ENCODE measurements around the gene FGD6.

FGD6 gene

GRCh38 chr12:95073698-95074520 lies 143.4 kb downstream of the FGD6 start:
- Histone ChIP-seq H3K9ac (ENCODE audit: low read length) (no peak overlapping the region), H3K27me3 (ENCODE audit: control insufficient read depth in 1 of 2, insufficient read depth in 2 of 2, low read length in 2 of 2) (no peaks in the 10 kb centered on the region), H3K27ac (ENCODE audit: low read depth, low read length) (peak overlapping the region; percentile 88), H3K9me3 (ENCODE audit: low read length) (no peaks in the 10 kb centered on the region), H3K4me3 (ENCODE audit: low read depth in 1 of 2, low read length in 2 of 2) (peak overlapping the region; percentile 96 to 98), H3K36me3 (ENCODE audit: insufficient read depth, low read length) (no peaks in the 10 kb centered on the region), H3K4me1 (ENCODE audit: insufficient read depth, low read length) (peaks cover 6% of the 10 kb centered on the region)

DNA sequence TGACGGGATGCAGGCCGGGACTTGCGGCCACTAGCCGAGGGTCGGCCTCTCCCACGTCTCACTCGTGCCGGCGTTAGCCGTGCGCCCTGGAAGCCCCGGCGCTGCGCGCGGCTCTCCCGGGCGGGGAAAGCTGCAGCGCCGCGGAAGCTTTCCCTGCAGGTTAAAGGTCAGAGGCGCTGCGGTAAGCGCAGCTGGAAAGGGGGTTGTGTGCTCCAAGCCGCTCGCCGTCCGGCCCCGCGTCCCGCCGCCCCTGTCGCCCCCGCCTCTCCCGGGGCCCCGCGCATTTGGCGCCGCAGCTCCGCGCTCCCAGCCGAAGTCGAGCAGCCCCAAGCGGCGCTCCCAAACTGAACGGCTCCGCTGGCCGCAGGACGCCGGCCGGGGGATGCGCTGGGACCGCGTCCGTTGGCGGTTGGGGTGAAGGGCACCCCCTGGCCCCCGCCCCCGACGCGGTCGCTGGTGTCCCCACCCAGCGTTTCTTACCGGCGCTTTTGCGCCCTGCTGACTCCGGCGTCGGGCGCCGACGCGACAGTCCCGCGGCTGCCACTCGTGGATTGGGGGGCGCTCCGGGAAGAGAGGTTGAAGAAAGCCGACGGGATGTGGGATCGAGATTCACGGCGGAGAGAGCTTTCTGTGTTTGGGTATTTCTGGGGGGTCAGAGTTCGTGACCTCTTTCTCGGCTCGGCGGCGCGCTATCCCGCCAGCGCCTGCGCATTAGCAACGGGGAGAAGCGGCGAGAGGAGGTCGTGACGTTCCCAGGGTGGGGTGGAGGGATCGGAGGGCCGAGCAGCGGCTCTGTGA lies 144.2 kb downstream of the FGD6 start, which contains the start of gene NR2C1:
Gene NR2C1 (minus strand): TSS at position 719 of the 798 bp plus-strand sequence. CDS start 6,234 bp downstream, outside the sequence.
- no peaks in the 10 kb centered on the region for H3K27me3 ChIP-seq (ENCODE audit: control insufficient read depth in 1 of 2, insufficient read depth in 2 of 2, low read length in 2 of 2)
- H3K36me3 ChIP-seq (ENCODE audit: insufficient read depth, low read length): no peaks in the 10 kb centered on the region
- peaks cover 6% of the 10 kb centered on the region for H3K4me1 ChIP-seq (ENCODE audit: insufficient read depth, low read length)
- H3K9ac ChIP-seq (ENCODE audit: low read length): peak within 1 kb of the TSS; percentile 70
- peak within 1 kb of the TSS; percentile 88 for H3K27ac ChIP-seq (ENCODE audit: low read depth, low read length)
- H3K9me3 ChIP-seq (ENCODE audit: low read length): no peaks in the 10 kb centered on the region
- peak within 1 kb of the TSS; percentile 96 to 98 for H3K4me3 ChIP-seq (ENCODE audit: low read depth in 1 of 2, low read length in 2 of 2)

- no peak overlapping the region for H3K9ac ChIP-seq (ENCODE audit: low read length)
- H3K4me1 ChIP-seq (ENCODE audit: insufficient read depth, low read length): peaks cover 6% of the 10 kb centered on the region
- no peaks in the 10 kb centered on the region for H3K9me3 ChIP-seq (ENCODE audit: low read length)
- no peak overlapping the region for H3K4me3 ChIP-seq (ENCODE audit: low read depth in 1 of 2, low read length in 2 of 2)
- H3K27me3 ChIP-seq (ENCODE audit: control insufficient read depth in 1 of 2, insufficient read depth in 2 of 2, low read length in 2 of 2): no peaks in the 10 kb centered on the region
- no peak overlapping the region for H3K27ac ChIP-seq (ENCODE audit: low read depth, low read length)
- peaks cover 5% of the 10 kb centered on the region for H3K36me3 ChIP-seq (ENCODE audit: insufficient read depth, low read length)
Observed at GRCh38 chr12:95070378-95070777, 146.9 kb downstream of the FGD6 start.

- Histone ChIP-seq H3K27ac (ENCODE audit: low read depth, low read length) (no peak overlapping the region), H3K9ac (ENCODE audit: low read length) (no peak overlapping the region), H3K27me3 (ENCODE audit: control insufficient read depth in 1 of 2, insufficient read depth in 2 of 2, low read length in 2 of 2) (no peaks in the 10 kb centered on the region), H3K4me3 (ENCODE audit: low read depth in 1 of 2, low read length in 2 of 2) (no peak overlapping the region), H3K4me1 (ENCODE audit: insufficient read depth, low read length) (peaks cover 6% of the 10 kb centered on the region), H3K36me3 (ENCODE audit: insufficient read depth, low read length) (peaks cover 25% of the 10 kb centered on the region), H3K9me3 (ENCODE audit: low read length) (no peaks in the 10 kb centered on the region)
Observed at GRCh38 chr12:95066091-95066855, 151.0 kb downstream of the FGD6 start.

DNA sequence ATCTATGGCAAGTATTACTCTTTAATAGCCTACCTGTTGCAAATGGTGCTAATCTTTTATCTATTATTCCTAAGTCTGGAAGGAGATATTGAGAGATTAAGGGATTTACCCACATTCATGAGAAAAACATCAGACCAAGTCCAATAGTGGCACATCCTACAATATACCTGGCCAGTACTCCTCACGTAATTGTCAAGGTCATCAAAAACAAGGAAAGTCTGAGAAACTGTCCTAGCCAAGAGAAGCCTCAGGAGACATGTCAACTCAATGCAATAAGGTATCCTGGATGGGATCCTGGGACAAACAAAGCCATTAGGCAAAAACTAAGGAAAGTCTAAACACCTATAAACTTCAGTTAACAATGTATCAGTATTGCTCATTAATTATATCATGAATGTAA lies 156.3 kb downstream of the FGD6 start:
- no peak overlapping the region for H3K27ac ChIP-seq (ENCODE audit: low read depth, low read length)
- H3K36me3 ChIP-seq (ENCODE audit: insufficient read depth, low read length): peaks cover 54% of the 10 kb centered on the region
- no peak overlapping the region for H3K9ac ChIP-seq (ENCODE audit: low read length)
- H3K4me3 ChIP-seq (ENCODE audit: low read depth in 1 of 2, low read length in 2 of 2): no peak overlapping the region
- H3K9me3 ChIP-seq (ENCODE audit: low read length): no peaks in the 10 kb centered on the region
- no peaks in the 10 kb centered on the region for H3K4me1 ChIP-seq (ENCODE audit: insufficient read depth, low read length)
- H3K27me3 ChIP-seq (ENCODE audit: control insufficient read depth in 1 of 2, insufficient read depth in 2 of 2, low read length in 2 of 2): no peaks in the 10 kb centered on the region

DNA sequence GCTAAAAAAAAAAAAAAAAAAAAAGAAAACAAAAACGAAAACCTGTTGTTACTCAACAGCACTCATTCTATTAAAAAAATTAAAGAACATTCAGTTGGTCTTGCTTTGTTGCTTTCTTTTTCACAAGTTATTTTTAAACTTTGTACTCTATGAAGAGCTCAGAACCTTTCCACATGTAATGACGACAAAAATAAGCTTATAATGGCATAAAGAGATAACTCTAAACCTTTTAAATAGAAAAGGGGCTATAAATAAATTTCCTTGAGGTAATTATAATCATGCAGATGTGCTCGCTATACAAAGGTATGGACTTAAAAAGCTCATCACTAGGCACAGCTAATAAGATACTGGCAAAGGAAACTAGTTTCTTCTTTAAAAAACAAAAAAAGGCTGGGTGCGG lies 157.3 kb downstream of the FGD6 start:
- H3K9ac ChIP-seq (ENCODE audit: low read length): no peak overlapping the region
- H3K4me3 ChIP-seq (ENCODE audit: low read depth in 1 of 2, low read length in 2 of 2): no peak overlapping the region
- no peaks in the 10 kb centered on the region for H3K27me3 ChIP-seq (ENCODE audit: control insufficient read depth in 1 of 2, insufficient read depth in 2 of 2, low read length in 2 of 2)
- H3K27ac ChIP-seq (ENCODE audit: low read depth, low read length): no peak overlapping the region
- no peaks in the 10 kb centered on the region for H3K9me3 ChIP-seq (ENCODE audit: low read length)
- H3K4me1 ChIP-seq (ENCODE audit: insufficient read depth, low read length): no peaks in the 10 kb centered on the region
- peaks cover 56% of the 10 kb centered on the region for H3K36me3 ChIP-seq (ENCODE audit: insufficient read depth, low read length)

GRCh38 chr12:95057424-95057823 lies 159.8 kb downstream of the FGD6 start:
- Histone ChIP-seq H3K4me1 (ENCODE audit: insufficient read depth, low read length) (no peaks in the 10 kb centered on the region), H3K4me3 (ENCODE audit: low read depth in 1 of 2, low read length in 2 of 2) (no peak overlapping the region)

DNA sequence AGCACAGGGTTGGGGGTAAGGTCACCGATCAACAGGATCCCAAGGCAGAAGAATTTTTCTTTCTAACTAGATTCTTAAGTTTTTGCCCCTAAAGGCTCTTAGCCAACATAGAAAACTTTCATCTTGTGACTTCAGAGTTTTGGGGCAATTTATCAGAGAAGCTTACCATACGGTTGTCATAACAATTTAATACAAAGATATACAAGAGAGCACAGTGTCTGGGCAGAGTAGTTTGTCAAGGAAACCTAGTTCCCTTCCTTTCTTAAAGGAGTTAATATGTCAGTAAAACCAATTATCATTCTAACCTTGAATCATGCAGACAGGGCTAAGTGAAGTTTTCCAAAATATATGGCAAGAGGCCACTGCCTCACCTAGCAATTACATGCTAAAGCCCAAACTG lies 162.2 kb downstream of the FGD6 start:
- no peaks in the 10 kb centered on the region for H3K4me1 ChIP-seq (ENCODE audit: insufficient read depth, low read length)
- H3K27me3 ChIP-seq (ENCODE audit: control insufficient read depth in 1 of 2, insufficient read depth in 2 of 2, low read length in 2 of 2): no peaks in the 10 kb centered on the region
- peaks cover 33% of the 10 kb centered on the region for H3K36me3 ChIP-seq (ENCODE audit: insufficient read depth, low read length)
- H3K27ac ChIP-seq (ENCODE audit: low read depth, low read length): no peak overlapping the region
- no peaks in the 10 kb centered on the region for H3K9me3 ChIP-seq (ENCODE audit: low read length)
- no peak overlapping the region for H3K4me3 ChIP-seq (ENCODE audit: low read depth in 1 of 2, low read length in 2 of 2)
- no peak overlapping the region for H3K9ac ChIP-seq (ENCODE audit: low read length)

More at GRCh38 chr12:95057424-95057823, 159.8 kb downstream of the FGD6 start:
- no peak overlapping the region for H3K27ac ChIP-seq (ENCODE audit: low read depth, low read length)
- no peaks in the 10 kb centered on the region for H3K27me3 ChIP-seq (ENCODE audit: control insufficient read depth in 1 of 2, insufficient read depth in 2 of 2, low read length in 2 of 2)
- peaks cover 50% of the 10 kb centered on the region for H3K36me3 ChIP-seq (ENCODE audit: insufficient read depth, low read length)
- H3K9ac ChIP-seq (ENCODE audit: low read length): no peak overlapping the region
- H3K9me3 ChIP-seq (ENCODE audit: low read length): no peaks in the 10 kb centered on the region

DNA sequence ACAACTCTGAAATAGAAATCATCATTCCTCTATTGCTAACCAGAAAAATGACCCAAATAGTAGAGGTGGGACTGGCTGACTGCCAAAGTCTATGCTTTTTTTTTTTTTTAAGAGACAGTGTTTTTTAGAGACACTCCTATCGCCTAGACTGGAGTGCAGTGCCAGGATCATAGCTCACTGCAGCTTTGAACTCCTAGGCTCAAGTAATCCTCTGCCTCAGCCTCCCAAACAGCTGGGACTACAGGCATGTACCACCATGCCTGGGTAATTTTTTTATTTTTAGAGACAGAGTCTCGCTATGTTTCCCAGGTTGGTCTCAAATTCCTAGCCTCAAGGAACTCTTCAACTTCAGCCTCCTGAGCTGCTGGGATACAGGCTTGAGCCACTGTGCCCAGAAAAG lies 163.1 kb downstream of the FGD6 start:
- Histone ChIP-seq H3K4me3 (ENCODE audit: low read depth in 1 of 2, low read length in 2 of 2) (no peak overlapping the region), H3K9me3 (ENCODE audit: low read length) (no peaks in the 10 kb centered on the region), H3K27ac (ENCODE audit: low read depth, low read length) (no peak overlapping the region), H3K4me1 (ENCODE audit: insufficient read depth, low read length) (no peaks in the 10 kb centered on the region), H3K36me3 (ENCODE audit: insufficient read depth, low read length) (peaks cover 30% of the 10 kb centered on the region), H3K27me3 (ENCODE audit: control insufficient read depth in 1 of 2, insufficient read depth in 2 of 2, low read length in 2 of 2) (no peaks in the 10 kb centered on the region), H3K9ac (ENCODE audit: low read length) (no peak overlapping the region)

DNA sequence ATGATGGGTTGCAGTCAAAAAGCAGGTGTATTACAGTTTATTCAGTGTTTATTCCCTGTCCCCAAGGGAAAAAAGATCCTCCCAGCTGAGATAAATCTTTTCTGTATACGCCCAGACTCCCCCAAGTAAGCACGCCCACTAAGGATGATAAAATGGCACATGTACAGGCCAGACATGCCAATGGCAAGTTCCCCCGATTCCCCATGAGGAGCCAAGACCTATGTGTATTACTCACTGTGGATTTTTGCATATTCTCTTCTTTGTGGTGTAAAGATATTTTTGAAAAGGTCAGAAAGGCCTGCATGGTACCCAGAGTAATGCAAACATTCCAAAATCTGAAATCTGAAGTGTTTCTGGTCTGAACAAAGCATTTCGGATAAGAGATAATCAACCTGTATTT lies 166.0 kb downstream of the FGD6 start:
- peaks cover 19% of the 10 kb centered on the region for H3K36me3 ChIP-seq (ENCODE audit: insufficient read depth, low read length)
- no peaks in the 10 kb centered on the region for H3K27me3 ChIP-seq (ENCODE audit: control insufficient read depth in 1 of 2, insufficient read depth in 2 of 2, low read length in 2 of 2)
- H3K4me3 ChIP-seq (ENCODE audit: low read depth in 1 of 2, low read length in 2 of 2): no peak overlapping the region
- H3K9me3 ChIP-seq (ENCODE audit: low read length): no peaks in the 10 kb centered on the region
- no peak overlapping the region for H3K9ac ChIP-seq (ENCODE audit: low read length)
- H3K4me1 ChIP-seq (ENCODE audit: insufficient read depth, low read length): no peaks in the 10 kb centered on the region
- no peak overlapping the region for H3K27ac ChIP-seq (ENCODE audit: low read depth, low read length)

DNA sequence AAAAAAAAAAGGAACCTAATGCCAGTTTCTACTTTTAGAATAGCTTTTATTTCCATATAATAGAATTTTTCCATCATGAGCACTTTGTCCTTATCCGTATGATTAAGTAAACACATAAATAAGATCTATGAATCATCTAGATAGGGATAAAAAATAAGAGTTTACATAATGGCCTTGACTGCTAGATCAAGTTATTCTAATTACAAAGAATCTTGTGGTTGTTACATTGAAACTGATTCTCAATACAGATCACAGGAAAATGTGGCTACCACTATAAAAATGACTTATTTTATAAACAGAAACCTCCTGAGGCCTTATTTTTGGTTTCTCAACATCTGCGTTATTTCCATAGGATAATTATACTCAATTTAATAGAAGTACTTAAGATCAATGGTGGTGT lies 179.4 kb downstream of the FGD6 start:
- Histone ChIP-seq H3K4me3 (ENCODE audit: low read depth in 1 of 2, low read length in 2 of 2) (no peak overlapping the region), H3K9me3 (ENCODE audit: low read length) (no peaks in the 10 kb centered on the region), H3K4me1 (ENCODE audit: insufficient read depth, low read length) (no peaks in the 10 kb centered on the region), H3K27me3 (ENCODE audit: control insufficient read depth in 1 of 2, insufficient read depth in 2 of 2, low read length in 2 of 2) (no peaks in the 10 kb centered on the region), H3K9ac (ENCODE audit: low read length) (no peak overlapping the region), H3K27ac (ENCODE audit: low read depth, low read length) (no peak overlapping the region), H3K36me3 (ENCODE audit: insufficient read depth, low read length) (peaks cover 26% of the 10 kb centered on the region)
